HG03432 (cell line): ENCODE measurements around the gene PRMT2.
"Not testable (repeated sequence)": the region's sequence is repeated elsewhere in the genome, so short reads cannot be mapped to it uniquely, and the experiment has no call there.

Experiments
- ATAC-seq: cut with Tn5 transposase; IDR thresholded peaks from one replicate; pipeline ENCODE4 v1.9.1; 2021; ENCODE audit warnings: mild to moderate bottlenecking, moderate library complexity; ENCODE audit not compliant: unreplicated experiment

Gene PRMT2

GRCh38 chr21:46666941-46667740, 31.7 kb downstream of the PRMT2 start:
- ATAC-seq = no peak

DNA sequence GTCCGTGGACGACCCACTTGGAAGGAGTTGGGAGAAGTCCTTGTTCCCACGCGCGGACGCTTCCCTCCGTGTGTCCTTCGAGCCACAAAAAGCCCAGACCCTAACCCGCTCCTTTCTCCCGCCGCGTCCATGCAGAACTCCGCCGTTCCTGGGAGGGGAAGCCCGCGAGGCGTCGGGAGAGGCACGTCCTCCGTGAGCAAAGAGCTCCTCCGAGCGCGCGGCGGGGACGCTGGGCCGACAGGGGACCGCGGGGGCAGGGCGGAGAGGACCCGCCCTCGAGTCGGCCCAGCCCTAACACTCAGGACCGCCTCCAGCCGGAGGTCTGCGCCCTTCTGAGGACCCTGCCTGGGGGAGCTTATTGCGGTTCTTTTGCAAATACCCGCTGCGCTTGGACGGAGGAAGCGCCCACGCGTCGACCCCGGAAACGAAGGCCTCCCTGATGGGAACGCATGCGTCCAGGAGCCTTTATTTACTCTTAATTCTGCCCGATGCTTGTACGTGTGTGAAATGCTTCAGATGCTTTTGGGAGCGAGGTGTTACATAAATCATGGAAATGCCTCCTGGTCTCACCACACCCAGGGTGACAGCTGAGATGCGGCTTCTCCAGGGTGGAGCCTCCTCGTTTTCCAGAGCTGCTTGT, 32.4 kb downstream of the PRMT2 start:
- ATAC-seq = no peak

DNA sequence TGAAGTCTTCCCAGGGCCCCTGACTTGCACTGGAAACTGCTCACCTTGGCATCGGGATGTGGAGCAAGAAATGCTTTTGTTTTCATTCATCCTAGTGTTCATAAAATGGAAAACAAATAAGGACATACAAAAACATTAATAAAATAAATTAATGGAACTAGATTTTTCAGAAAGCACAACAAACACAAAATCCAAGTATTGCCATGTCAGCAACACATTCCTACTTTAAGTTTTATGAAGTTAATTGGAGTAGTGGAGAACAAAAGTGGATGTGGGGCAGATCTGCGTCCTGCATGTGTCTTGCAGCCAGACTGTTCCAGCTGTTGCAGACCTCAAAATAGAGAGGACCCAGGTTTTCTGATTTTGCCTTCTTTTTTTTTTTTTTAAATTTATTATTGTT, 32.9 kb downstream of the PRMT2 start:
- ATAC-seq = no peak

DNA sequence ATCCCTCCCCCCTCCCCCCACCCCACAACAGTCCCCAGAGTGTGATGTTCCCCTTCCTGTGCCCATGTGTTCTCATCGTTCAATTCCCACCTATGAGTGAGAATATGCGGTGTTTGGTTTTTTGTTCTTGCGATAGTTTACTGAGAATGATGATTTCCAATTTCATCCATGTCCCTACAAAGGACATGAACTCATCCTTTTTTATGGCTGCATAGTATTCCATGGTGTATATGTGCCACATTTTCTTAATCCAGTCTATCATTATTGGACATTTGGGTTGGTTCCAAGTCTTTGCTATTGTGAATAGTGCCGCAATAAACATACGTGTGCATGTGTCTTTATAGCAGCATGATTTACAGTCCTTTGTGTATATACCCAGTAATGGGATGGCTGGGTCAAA, 33.4 kb downstream of the PRMT2 start:
- not testable (repeated sequence) for ATAC-seq

GRCh38 chr21:46674430-46675007, 39.0 kb downstream of the PRMT2 start:
- no peak for ATAC-seq

GRCh38 chr21:46675595-46676280, 40.3 kb downstream of the PRMT2 start:
- no peak for ATAC-seq

- ATAC-seq = not testable (repeated sequence)
Observed at GRCh38 chr21:46676542-46676941, 41.1 kb downstream of the PRMT2 start.

- not testable (repeated sequence) for ATAC-seq
Observed at GRCh38 chr21:46681593-46681992, 46.1 kb downstream of the PRMT2 start.

DNA sequence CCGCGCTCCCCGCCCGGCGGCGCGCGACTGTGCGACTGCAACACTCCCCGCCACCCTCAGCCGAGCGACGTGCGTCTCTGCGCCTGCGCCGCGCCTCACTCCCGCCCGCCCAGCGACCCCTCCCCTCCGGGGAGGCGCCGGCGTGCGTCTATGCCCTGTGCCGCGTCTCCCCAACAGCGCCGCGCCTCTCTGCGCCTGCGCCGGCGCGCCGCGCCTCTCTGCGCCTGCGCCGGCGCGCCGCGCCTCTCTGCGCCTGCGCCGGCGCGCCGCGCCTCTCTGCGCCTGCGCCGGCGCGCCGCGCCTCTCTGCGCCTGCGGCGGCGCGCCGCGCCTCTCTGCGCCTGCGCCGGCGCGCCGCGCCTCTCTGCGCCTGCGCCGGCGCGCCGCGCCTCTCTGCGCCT, 63.2 kb downstream of the PRMT2 start:
- ATAC-seq = not testable (repeated sequence)

GRCh38 chr21:46699104-46699503, 63.6 kb downstream of the PRMT2 start:
- ATAC-seq = not testable (repeated sequence)
